HepG2 (cell line): ENCODE measurements around the gene MTMR10. TPM values are rescaled to one million over a fixed set of nuclear protein-coding genes. Genes with fewer than 3 reads are reported as not detected.
A peak's percentile ranks its signal among the peaks of the same experiment; 100 is the strongest.

Experiments used
- ARID4A ChIP-seq: sonication (generic); formaldehyde crosslinking; IDR thresholded peaks from 2 replicates; pipeline ENCODE4 v1.5.0; 2020; ENCODE audit warnings: mild to moderate bottlenecking, missing genetic modification reagents, borderline replicate concordance
- CEBPZ ChIP-seq: IDR thresholded peaks from 2 replicates; pipeline ENCODE4 v1.6.1; 2012; ENCODE audit warnings: low read length, improper control_type of control experiment
- DRAP1 ChIP-seq: IDR thresholded peaks from 2 replicates; pipeline ENCODE4 v1.6.1; 2016; ENCODE audit warnings: missing genetic modification reagents, missing compliant biosample characterization
- E2F5 ChIP-seq: sonication (generic); formaldehyde crosslinking; conservative IDR thresholded peaks from 2 replicates; pipeline ENCODE4 v1.4.0; 2020; ENCODE audit warnings: missing genetic modification reagents
- GLI4 ChIP-seq: sonication (generic); formaldehyde crosslinking; IDR thresholded peaks from 2 replicates; pipeline ENCODE4 v1.5.1; 2020; ENCODE audit warnings: missing genetic modification reagents, mild to moderate bottlenecking, moderate library complexity, borderline replicate concordance
- JDP2 ChIP-seq: sonication (generic); formaldehyde crosslinking; IDR thresholded peaks from 2 replicates; pipeline ENCODE4 v1.8.1; 2022; ENCODE audit warnings: missing genetic modification reagents, borderline replicate concordance
- KDM6A ChIP-seq: IDR thresholded peaks from 2 replicates; pipeline ENCODE4 v1.6.1; 2016; ENCODE audit warnings: low read depth
- NFKBIZ ChIP-seq: IDR thresholded peaks from 2 replicates; pipeline ENCODE4 v1.6.1; 2018; ENCODE audit warnings: missing genetic modification reagents, missing compliant biosample characterization
- RCOR2 ChIP-seq: IDR thresholded peaks from 2 replicates; pipeline ENCODE4 v1.6.1; 2016; ENCODE audit warnings: missing biosample characterization, missing genetic modification reagents
- RFX1 ChIP-seq: fragments of 450-650 bp; IDR thresholded peaks from 2 replicates; pipeline ENCODE4 v1.6.1; 2017
- RXRB ChIP-seq: IDR thresholded peaks from 2 replicates; pipeline ENCODE4 v1.6.1; 2016; ENCODE audit warnings: borderline replicate concordance, missing genetic modification reagents, missing compliant biosample characterization
- SMARCC2 ChIP-seq: fragments of 450-650 bp; IDR thresholded peaks from 2 replicates; pipeline ENCODE4 v1.6.1; 2017; ENCODE audit warnings: antibody characterized with exemption, mild to moderate bottlenecking
- SYNCRIP ChIP-seq: fragments of 200-400 bp; formaldehyde crosslinking; IDR thresholded peaks from 2 replicates; pipeline ENCODE4 v1.6.1; 2018; ENCODE audit warnings: mild to moderate bottlenecking, low read depth, low read length; ENCODE audit not compliant: insufficient read depth
- TBX3 ChIP-seq: fragments of 450-650 bp; IDR thresholded peaks from 2 replicates; pipeline ENCODE4 v1.6.1; 2017; ENCODE audit warnings: antibody characterized with exemption, mild to moderate bottlenecking, inconsistent platforms, borderline replicate concordance
- YEATS4 ChIP-seq: sonication (generic); formaldehyde crosslinking; IDR thresholded peaks from 2 replicates; pipeline ENCODE4 v1.4.0; 2020; ENCODE audit warnings: missing genetic modification reagents, borderline replicate concordance
- ZBTB21 ChIP-seq: sonication (generic); formaldehyde crosslinking; IDR thresholded peaks from 2 replicates; pipeline ENCODE4 v1.4.0; 2020; ENCODE audit warnings: missing genetic modification reagents
- ZNF503 ChIP-seq: sonication (generic); formaldehyde crosslinking; IDR thresholded peaks from 2 replicates; pipeline ENCODE4 v1.4.0; 2020; ENCODE audit warnings: missing genetic modification reagents
- ZNF605 ChIP-seq: sonication (generic); formaldehyde crosslinking; IDR thresholded peaks from 2 replicates; pipeline ENCODE4 v1.8.0; 2022; ENCODE audit warnings: mild to moderate bottlenecking, missing genetic modification reagents
- ZNF703 ChIP-seq: sonication (generic); formaldehyde crosslinking; IDR thresholded peaks from 2 replicates; pipeline ENCODE4 v1.5.1; 2020; ENCODE audit warnings: missing genetic modification reagents, mild to moderate bottlenecking, moderate library complexity, borderline replicate concordance
- polyA plus RNA-seq, 8 experiments: library from polyadenylated mRNA; depleted of rRNA in 3 of 8; stranded (reverse) in 7 of 8; unstranded in 1 of 8; fragments of >200 nt; fragmentation: Illumina TruSeq in 4 of 8; extraction: Trizol in 4 of 8; gene quantifications; 2 replicates each; pipeline versions ENCODE4 v1.2.1 to v1.2.3, GENCODE V29; 2011 to 2016; ENCODE audit warnings: low read depth in 4 of 8, missing spikeins in 1 of 8, mixed read lengths in 1 of 8; ENCODE audit not compliant: insufficient read depth in 1 of 8
- total RNA-seq, 5 experiments: library from RNA; depleted of rRNA; stranded (reverse); fragments of >200 nt; fragmentation: Illumina TruSeq; extraction: Trizol; gene quantifications; 2 replicates each; pipeline ENCODE4 v1.2.3, GENCODE V29; 2016; ENCODE audit warnings: low read depth in 1 of 5

Gene MTMR10
- total and polyA plus RNA-seq, 2 of the 13 experiments (the other 11 are each of a cell fraction or from before 2014, with no cell fraction given): 10.2 to 17.4 TPM

- TF ChIP-seq CEBPZ (no peak), ZBTB21 (CRISPR knock-in tag) (no peak), ZNF503 (CRISPR knock-in tag) (0 out of 2 replicates have a peak, but pooled peaks have one; percentile 47), TBX3 (peak; percentile 38; the same call in 1 of the 2 replicates), RXRB (CRISPR knock-in tag) (no peak), ZNF703 (CRISPR knock-in tag) (no peak), SYNCRIP (no peak), JDP2 (CRISPR knock-in tag) (no peak), DRAP1 (peak; percentile 61; the same call in 1 of the 2 replicates), RCOR2 (CRISPR knock-in tag) (no peak), SMARCC2 (no peak), ZNF605 (CRISPR knock-in tag) (peak; percentile 97), ARID4A (CRISPR knock-in tag) (peak; percentile 95), RFX1 (no peak), NFKBIZ (CRISPR knock-in tag) (peak; percentile 91), GLI4 (CRISPR knock-in tag) (peak; percentile 75; the same call in 1 of the 2 replicates), YEATS4 (CRISPR knock-in tag) (peak; percentile 85), KDM6A (CRISPR knock-in tag) (no peak), E2F5 (peak; percentile 62; the same call in 1 of the 2 replicates)
Measured at GRCh38 chr15:30903497-30904187, 87.8 kb downstream of the MTMR10 start, which contains the start of gene FAN1 (continued).
